ENCODE data around the gene SAP25.

GRCh38 chr7:100563809-100564400 is 9.8 kb downstream of the SAP25 start:
- TF ChIP-seq POLR2A (IDR thresholded peaks at IDR 0.05): no peak
- TF ChIP-seq, protein P1, sequence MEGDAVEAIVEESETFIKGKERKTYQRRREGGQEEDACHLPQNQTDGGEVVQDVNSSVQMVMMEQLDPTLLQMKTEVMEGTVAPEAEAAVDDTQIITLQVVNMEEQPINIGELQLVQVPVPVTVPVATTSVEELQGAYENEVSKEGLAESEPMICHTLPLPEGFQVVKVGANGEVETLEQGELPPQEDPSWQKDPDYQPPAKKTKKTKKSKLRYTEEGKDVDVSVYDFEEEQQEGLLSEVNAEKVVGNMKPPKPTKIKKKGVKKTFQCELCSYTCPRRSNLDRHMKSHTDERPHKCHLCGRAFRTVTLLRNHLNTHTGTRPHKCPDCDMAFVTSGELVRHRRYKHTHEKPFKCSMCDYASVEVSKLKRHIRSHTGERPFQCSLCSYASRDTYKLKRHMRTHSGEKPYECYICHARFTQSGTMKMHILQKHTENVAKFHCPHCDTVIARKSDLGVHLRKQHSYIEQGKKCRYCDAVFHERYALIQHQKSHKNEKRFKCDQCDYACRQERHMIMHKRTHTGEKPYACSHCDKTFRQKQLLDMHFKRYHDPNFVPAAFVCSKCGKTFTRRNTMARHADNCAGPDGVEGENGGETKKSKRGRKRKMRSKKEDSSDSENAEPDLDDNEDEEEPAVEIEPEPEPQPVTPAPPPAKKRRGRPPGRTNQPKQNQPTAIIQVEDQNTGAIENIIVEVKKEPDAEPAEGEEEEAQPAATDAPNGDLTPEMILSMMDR (IDR thresholded peaks at IDR 0.05): peak; percentile 90 to 94 (median 92)

All from adrenal gland (tissue), 5 donors.